ENCODE measurements around the gene CDH20.

GRCh38 chr18:61600422-61600821 lies 267.2 kb downstream of the CDH20 start:
- no peak for TF ChIP-seq CTCF (IDR thresholded peaks at IDR 0.05)
- no peak for TF ChIP-seq POLR2A (IDR thresholded peaks at IDR 0.05)

Measured in Peyer's patch (tissue), 4 donors.